DOHH2 (cell line): ENCODE data around the gene SLC5A9.

Experiments
- CTCF ChIP-seq: fragments of 200-600 bp; sonication (generic); IDR thresholded peaks from one replicate; pipeline ENCODE4 v1.5.1; 2014; ENCODE audit warnings: antibody characterized with exemption, mild to moderate bottlenecking, low read depth, low read length; ENCODE audit not compliant: poor library complexity, severe bottlenecking
- EZH2phosphoT487 ChIP-seq: fragments of 200-600 bp; sonication (generic); IDR thresholded peaks from 2 replicates; pipeline ENCODE4 v1.6.1; 2017; ENCODE audit warnings: borderline replicate concordance, mild to moderate bottlenecking, antibody characterized with exemption, low read length, moderate library complexity, mixed read lengths

GRCh38 chr1:48230236-48230635 lies 7.7 kb downstream of the SLC5A9 start:
- TF ChIP-seq CTCF (no peak), EZH2phosphoT487 (no peak)
